Measurements from ENCODE around the gene CACNA1B. TPM values are rescaled to one million over a fixed set of nuclear protein-coding genes. Genes with fewer than 3 reads are reported as not detected.

Gene CACNA1B
- total RNA-seq, 1 donor from 2014 or later, result 0.84 TPM

DNA sequence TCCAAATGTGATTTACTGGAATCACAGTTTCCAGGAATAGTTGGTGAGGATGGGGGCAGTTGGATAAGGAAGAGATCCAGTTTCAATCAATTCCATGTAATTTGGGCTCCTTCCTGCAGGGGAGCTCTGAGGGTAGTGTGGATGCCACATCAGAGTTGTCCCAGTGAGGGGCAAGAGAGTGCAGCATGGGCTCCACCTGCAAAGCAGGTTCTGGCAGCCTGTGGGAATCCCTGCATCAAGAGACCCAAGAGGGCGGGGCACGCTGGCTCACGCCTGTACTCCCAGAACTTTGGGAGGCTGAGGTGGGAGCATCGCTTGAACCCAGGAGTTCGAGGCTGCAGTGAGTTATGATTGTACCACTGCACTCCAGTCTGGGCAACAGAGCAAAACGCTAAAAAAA, 188.5 kb downstream of the CACNA1B start:
- TF ChIP-seq, protein P1, sequence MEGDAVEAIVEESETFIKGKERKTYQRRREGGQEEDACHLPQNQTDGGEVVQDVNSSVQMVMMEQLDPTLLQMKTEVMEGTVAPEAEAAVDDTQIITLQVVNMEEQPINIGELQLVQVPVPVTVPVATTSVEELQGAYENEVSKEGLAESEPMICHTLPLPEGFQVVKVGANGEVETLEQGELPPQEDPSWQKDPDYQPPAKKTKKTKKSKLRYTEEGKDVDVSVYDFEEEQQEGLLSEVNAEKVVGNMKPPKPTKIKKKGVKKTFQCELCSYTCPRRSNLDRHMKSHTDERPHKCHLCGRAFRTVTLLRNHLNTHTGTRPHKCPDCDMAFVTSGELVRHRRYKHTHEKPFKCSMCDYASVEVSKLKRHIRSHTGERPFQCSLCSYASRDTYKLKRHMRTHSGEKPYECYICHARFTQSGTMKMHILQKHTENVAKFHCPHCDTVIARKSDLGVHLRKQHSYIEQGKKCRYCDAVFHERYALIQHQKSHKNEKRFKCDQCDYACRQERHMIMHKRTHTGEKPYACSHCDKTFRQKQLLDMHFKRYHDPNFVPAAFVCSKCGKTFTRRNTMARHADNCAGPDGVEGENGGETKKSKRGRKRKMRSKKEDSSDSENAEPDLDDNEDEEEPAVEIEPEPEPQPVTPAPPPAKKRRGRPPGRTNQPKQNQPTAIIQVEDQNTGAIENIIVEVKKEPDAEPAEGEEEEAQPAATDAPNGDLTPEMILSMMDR (IDR thresholded peaks at IDR 0.05; ENCODE audit: insufficient read depth, low read length, poor library complexity, severe bottlenecking), result no peak
- Histone ChIP-seq H3K36me3 (ENCODE audit: control insufficient read depth, insufficient read depth, low read length) (no peaks in the 10 kb centered on the region), H3K4me3 (ENCODE audit: low read depth, low read length) (no peak overlapping the region), H3K27me3 (ENCODE audit: control insufficient read depth, insufficient read depth, low read length) (no peaks in the 10 kb centered on the region)
- DNase-seq (ENCODE audit: low read depth), result no peak

GRCh38 chr9:138067613-138068367, 190.2 kb downstream of the CACNA1B start:
- no peak for DNase-seq (ENCODE audit: low read depth)
- no peak overlapping the region for H3K4me3 ChIP-seq (ENCODE audit: low read depth, low read length)
- H3K27me3 ChIP-seq (ENCODE audit: control insufficient read depth, insufficient read depth, low read length), result no peaks in the 10 kb centered on the region
- no peaks in the 10 kb centered on the region for H3K36me3 ChIP-seq (ENCODE audit: control insufficient read depth, insufficient read depth, low read length)
- TF ChIP-seq, protein P1 (IDR thresholded peaks at IDR 0.05; ENCODE audit: insufficient read depth, low read length, poor library complexity, severe bottlenecking), result no peak

DNA sequence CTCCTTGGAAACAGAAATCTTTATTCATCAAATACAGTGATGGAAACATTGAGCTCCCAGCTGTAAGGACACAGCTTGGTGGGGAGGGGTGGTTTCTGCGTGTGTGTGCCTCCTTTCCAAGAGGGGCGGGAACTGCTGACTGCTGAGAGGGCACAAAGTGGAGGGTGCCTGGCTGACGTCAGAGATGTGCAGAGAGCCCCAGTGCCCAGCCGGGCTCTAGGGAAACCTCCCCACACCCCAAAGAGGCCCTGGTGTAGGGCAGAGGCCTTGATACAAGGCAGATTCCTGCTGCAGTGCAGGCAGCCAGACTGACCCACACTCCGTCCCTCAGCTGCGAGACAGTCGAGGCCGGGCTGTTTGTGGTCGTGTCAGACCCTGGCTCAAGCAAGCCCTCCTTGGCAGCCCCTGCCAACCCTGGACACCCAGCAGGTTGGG, 191.0 kb downstream of the CACNA1B start:
- no peak for DNase-seq (ENCODE audit: low read depth)
- Histone ChIP-seq H3K4me3 (ENCODE audit: low read depth, low read length) (no peak overlapping the region), H3K27me3 (ENCODE audit: control insufficient read depth, insufficient read depth, low read length) (no peaks in the 10 kb centered on the region), H3K36me3 (ENCODE audit: control insufficient read depth, insufficient read depth, low read length) (no peaks in the 10 kb centered on the region)
- TF ChIP-seq, protein P1 (IDR thresholded peaks at IDR 0.05; ENCODE audit: insufficient read depth, low read length, poor library complexity, severe bottlenecking), result no peak

GRCh38 chr9:138069731-138070456, 192.3 kb downstream of the CACNA1B start:
- no peaks in the 10 kb centered on the region for H3K36me3 ChIP-seq (ENCODE audit: control insufficient read depth, insufficient read depth, low read length)
- H3K27me3 ChIP-seq (ENCODE audit: control insufficient read depth, insufficient read depth, low read length), result no peaks in the 10 kb centered on the region
- H3K4me3 ChIP-seq (ENCODE audit: low read depth, low read length), result no peak overlapping the region
- DNase-seq (ENCODE audit: low read depth), result no peak
- TF ChIP-seq, protein P1 (IDR thresholded peaks at IDR 0.05; ENCODE audit: insufficient read depth, low read length, poor library complexity, severe bottlenecking), result no peak

DNA sequence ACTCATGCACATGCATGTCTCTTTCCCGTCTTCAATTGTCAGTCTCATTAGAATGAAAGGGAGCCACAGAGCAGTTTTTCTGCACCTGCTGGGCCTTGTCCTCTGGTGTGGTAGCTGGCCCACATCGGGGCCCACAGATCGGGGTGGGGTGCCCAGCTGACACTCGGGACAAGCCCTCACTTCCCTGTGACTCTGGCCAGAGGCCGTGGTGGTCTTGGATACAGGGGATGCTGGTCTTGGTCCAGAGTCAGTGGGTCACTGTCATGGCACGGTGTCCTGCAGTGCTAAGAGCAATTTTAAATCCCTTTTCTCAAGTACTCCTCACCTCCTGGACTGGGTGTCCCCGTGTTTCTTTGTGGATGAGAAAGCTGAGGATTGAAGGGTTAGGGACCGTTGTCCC, 193.2 kb downstream of the CACNA1B start:
- no peaks in the 10 kb centered on the region for H3K27me3 ChIP-seq (ENCODE audit: control insufficient read depth, insufficient read depth, low read length)
- DNase-seq (ENCODE audit: low read depth), result no peak
- no peaks in the 10 kb centered on the region for H3K36me3 ChIP-seq (ENCODE audit: control insufficient read depth, insufficient read depth, low read length)
- TF ChIP-seq, protein P1 (IDR thresholded peaks at IDR 0.05; ENCODE audit: insufficient read depth, low read length, poor library complexity, severe bottlenecking), result no peak
- no peak overlapping the region for H3K4me3 ChIP-seq (ENCODE audit: low read depth, low read length)
